Smooth muscle cell of the brain vasculature (primary cell): ENCODE measurements around the gene CLVS2.

Source experiments
- DNase-seq: peaks from one replicate; pipeline ENCODE4 v3.0.0-alpha.2; 2012; ENCODE audit warnings: low read depth, low spot score

The CLVS2 gene, protein sequence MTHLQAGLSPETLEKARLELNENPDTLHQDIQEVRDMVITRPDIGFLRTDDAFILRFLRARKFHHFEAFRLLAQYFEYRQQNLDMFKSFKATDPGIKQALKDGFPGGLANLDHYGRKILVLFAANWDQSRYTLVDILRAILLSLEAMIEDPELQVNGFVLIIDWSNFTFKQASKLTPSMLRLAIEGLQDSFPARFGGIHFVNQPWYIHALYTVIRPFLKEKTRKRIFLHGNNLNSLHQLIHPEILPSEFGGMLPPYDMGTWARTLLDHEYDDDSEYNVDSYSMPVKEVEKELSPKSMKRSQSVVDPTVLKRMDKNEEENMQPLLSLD

DNA sequence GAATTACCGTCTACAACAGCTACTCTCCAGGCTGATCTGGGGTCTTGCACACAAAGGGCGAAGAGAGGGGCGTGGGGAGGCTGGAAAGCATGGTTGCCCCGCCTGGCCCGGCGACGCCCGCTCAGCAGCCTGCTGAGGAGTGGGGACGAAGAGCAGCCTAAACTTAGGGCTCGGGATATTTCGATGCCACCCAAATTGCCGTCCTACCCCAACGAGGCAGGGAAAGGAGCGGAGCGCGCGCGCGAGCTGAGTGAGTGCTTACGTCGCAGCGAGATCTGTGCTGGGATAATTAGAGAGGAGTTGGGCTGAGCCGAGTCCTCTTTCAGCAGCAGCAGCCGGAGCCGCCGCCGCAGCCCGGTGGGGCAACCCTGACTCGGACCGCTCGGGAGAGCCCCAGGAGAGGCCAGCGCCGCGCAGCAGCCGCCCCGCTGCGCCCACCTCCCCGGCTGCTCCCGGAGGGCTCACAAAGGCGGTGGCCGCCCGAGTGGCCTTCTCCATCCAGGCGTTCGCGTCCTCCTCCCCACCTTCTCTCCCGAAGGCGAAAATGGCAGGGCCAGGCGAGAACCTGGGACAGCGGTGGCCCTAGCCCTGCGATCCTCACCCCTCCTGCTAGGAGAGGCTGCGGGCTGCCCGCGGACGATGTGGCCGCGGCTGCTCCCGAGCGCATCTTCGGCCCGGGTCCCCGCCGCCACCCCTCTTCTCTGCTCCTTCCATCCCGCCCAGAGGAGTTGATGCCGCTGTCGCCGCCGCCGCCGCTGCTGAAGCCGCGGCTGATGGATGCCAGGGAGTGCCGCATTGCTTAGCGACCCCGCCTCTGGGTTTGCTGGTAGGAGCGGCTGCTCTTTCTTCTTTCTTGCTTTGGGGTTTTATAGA lies at the start of gene CLVS2:
TSS of gene CLVS2 (plus strand) at position 315 of the 873 bp plus-strand sequence. CDS start 1,543 bp downstream, outside the sequence.
- DNase-seq = peak; percentile 1

DNA sequence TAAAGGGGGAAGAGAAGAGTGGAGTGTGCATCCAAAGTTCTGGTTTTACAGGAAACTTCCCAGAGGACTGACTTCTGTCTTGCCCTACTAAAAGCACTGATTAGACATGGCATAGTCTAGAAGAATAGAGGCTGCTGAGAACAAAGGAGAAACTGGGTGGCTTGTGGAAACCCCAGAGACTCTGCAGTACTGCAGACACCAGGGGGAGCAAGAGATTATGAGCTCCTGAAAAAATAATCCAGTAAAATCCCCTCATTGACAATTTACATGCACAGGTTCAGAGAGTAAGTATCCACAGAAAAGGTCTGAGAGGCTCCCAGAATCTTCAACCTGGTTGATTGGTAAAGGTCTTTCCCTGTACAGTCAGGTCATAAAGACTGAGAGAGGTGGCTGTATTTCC lies 48.7 kb upstream of the CLVS2 start:
- DNase-seq = no peak

DNA sequence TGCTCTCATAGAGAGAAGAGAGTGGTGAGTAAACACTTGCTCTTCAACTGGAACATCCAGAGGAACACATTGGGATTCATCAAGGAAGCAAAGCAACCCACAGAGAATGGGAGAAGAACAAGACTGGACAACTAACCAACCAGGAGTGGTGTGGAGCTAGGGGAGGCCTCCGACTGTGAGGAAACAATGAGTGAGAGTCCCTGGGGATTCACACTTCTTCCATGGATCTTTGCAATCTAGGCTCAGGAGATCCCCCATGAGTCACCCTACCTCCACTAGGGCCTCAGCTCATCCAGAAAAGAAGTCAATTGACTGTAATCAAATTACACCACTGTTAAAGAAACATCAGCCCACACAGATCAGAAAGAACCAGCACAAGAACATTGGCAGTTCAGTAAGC lies 42.3 kb upstream of the CLVS2 start:
- DNase-seq = no peak

DNA sequence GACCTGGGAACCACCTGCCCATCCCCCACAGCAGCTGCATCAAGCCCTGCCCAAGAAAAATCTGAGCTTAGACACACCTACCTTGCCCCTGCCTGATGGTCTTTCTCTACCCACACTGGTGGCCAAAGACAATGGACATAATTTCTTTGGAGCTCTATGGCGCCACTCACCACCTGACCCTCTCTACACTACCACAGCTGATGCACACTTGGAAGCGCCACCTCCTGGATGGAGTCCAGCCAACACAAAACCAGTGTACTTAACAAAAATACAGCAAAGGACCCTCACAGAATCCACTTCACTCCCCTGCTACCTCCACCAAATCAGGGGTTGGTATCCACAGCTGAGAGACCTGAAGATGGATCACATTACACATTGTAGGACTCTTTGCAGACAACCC lies 39.7 kb upstream of the CLVS2 start:
- DNase-seq = no peak

DNA sequence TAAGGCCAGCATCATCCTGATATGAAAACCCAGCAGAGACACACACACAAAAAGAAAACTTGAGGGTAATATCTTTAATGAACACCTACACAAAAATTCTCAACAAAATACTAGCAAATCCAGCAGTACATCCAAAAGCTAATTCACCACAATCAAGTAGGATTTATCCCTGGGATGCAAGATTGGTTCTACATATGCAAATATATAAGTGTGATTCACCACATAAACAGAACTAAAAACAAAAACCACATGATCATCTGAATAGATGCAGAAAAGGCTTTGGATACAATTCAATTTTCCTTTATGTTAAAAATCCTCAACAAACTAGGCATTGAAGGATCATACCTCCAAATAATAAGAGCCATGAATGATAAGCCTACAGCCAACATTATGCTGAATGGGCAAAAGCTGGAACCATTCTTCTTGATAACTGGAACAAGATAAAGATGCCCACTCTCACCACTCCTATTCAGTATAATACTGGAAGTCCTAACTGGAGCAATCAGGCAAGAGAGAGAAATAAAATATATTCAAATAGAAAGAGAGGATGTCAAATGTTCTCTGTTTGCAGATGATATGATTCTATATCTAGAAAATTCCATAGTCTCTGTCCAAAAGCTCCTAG lies 33.9 kb upstream of the CLVS2 start:
- DNase-seq = no peak

DNA sequence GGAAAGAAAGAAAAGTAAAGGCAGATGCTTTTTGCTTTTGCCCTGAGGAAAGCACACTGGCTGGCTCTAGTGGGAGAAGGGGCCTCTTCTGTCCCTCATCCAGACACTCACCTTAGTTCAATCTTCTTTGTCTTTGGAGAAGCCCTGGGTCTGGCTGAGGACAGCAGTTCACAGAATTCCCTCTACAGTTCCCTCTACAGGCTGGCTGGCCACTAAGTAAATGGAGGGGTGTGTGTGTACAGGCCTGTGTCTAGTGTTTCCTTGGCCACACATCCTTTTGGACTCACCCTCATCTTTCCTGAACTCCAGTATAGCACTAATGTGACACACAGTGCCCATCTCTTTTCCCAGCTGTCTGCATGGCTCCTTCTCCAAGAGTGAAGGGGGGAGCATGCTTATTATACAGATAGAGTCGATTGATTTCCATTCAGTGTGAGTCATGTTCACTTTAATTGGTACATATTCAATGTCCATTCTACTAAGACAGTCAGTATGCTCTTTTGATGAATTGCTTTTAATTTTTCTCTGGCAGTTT lies 26.0 kb upstream of the CLVS2 start:
- DNase-seq = no peak

DNA sequence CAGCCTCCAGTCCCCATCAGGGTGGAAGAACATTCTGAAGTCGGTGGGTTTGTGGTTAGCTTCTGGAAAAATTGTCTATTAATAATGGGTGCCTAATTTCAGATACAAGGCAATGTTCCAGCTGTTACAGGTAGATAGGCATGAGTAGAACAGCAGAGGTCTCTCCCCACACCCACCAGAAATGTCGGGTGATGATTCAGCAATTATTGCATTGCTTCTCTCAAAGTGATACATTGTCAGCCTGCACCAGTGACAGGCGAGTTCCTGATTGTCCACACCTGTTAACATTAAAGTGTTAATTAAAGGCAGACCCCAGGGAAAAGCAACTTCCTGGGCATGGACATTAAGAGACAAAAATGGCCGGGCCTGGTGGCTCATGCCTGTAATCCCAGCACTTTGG lies 18.9 kb upstream of the CLVS2 start:
- no peak for DNase-seq

DNA sequence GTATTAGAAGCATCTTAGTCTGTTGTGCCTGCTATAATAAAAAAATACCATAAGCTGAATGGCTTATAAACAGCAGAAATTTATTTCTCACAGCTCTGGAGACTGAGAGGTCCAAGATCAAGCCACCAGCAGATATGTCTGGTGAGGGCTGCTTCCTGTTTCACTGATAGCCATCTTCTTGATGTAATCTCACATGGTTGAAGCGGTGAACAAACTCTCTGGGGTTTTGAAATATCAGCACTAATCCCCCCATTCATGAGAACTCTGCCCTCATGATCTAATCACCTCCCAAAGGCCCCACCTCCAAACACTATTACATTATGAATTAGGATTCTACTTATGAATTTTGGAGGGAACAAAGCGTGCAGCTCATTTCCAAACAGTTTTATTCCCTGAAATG lies 11.6 kb upstream of the CLVS2 start:
- DNase-seq = no peak

DNA sequence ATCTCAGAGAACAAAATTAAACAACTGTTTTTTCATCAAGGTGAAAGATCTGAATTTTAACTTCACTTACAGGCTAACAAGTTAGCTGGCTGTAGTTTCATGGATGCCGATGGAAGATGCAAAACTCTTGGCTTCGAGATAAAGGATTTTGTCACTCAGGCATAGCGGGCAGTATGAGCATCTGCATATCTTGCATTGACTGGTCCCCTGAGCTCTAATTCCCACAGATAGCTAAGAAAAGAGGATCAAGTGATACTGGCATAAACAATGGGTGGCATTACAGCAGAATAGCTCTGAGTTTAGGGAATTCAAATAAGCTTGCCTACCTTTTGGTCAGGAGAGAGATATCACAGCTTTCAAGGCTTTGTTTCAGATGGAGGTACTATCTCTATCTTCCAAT lies 1.8 kb upstream of the CLVS2 start:
- no peak for DNase-seq

DNA sequence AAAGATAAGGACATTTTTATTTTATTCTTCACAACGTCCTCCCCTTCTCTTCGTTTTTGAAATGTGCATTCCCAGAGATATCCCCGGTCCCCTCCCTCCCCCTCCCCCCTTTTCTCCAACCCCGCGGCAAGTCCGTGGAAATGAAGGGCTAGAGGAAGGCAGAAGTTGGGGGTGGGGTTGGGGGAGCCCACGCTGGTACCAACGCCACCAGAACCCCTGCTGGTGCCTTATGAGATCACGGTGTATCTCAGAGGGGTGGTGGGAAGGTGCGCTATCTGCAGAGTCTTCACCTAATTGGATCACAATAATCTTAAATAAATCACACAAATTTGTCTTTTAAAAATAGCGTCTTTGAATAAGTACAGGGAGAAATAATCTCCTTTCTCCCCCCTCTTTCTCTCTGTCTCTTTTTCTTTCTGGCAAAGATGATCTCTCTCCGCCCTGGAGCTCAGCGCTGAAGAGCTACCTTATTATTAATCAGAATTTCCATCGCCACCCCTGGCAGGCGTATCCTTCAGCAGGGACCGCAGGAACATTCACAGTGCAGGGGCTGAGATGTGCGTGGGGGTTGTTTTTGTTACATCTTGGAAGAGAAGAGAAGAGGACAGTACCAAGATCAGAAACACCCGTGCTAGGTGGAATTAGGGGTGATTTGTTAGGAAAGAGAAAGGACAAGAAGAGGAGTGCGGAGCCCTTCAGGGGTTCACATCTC lies 915 bp downstream of the CLVS2 start:
- no peak for DNase-seq

DNA sequence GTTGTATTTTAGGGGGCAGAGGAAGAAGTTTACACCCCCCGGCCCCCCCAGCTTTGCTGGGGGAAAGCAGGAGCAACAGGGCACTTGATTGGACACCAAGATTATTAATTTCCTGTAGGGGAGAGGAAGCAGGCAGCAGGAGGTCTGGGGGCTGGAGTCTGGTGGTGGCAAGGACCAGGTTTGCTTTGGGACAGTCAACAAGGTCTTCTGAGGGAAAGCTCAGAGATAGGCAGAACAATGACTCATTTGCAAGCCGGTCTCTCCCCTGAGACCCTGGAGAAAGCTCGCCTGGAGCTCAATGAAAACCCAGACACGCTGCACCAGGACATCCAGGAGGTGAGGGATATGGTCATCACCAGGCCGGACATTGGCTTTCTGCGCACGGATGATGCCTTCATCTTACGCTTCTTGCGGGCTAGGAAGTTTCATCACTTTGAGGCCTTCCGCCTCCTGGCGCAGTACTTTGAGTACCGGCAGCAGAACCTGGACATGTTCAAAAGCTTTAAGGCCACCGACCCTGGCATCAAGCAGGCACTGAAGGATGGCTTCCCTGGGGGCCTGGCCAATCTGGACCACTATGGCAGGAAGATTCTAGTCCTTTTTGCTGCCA lies 1.6 kb downstream of the CLVS2 start:
- no peak for DNase-seq

DNA sequence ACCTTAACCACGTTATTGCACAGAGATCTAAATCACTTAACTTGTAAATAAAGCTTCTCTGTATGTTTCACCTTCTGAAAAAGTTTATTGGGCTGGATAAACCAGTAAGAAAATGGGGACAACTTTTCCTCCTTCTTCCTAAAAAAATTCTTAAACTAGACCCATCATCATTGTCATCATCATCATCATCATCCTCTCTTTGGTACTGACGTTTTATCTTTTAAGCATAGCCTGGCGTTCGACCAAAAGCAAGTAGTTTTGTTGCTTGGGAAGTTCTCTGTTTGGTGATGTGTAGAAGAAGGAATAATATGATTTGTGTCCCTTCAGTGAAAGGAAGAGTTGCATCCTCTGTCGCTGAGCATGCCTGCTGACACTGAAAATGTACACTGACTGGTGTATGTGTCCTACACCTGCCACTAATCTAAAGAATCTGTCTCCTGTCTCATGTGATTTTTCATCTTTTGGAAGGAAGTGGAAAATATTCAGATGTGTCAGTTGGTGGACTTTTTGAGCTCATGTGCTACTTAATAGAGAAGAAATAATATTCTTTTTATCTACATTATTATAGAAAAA lies 2.5 kb downstream of the CLVS2 start:
- DNase-seq = no peak

DNA sequence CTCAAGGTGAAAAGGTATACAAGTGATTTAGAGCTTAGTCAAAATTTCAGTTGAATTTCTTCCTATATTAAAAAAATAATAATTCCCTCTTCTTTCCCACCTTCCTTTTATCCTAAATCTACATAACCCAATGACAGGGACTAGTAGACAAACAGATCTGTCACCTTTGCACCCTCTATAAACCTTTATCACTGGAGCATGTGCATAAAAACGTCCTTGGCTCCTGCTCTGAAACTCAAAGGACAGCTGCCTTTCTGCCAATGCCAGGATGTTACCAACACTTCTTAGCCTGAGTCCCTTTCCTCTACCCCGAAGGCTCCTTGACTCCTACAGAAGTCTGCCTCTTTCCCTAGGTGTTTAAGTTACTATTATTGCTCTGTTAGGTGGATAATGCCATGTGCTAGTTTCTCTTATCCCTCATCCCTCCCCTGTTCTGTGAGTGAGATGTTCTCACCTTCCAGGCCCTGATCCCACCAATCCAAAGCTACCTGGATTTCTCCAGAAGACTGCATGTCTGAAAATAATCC lies 4.3 kb downstream of the CLVS2 start:
- DNase-seq = no peak

DNA sequence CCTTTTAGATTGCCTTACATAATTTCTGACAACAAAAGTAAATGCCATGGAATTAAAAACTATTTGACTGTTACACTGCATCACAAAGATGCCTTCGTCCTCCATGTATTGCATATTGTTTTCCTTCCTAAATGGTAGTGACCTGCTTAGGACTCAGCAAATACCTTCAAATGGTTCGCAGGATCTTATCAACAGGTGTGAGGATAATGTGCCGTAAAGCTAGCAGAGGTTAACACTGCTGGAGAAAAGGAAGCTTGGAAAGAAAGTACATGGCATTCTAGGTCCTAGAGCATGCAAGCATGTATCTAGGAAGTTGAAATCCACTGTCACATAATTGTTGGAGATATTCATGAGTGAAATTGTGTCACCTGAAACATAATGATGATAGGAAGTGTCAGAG lies 5.5 kb downstream of the CLVS2 start:
- DNase-seq = no peak

DNA sequence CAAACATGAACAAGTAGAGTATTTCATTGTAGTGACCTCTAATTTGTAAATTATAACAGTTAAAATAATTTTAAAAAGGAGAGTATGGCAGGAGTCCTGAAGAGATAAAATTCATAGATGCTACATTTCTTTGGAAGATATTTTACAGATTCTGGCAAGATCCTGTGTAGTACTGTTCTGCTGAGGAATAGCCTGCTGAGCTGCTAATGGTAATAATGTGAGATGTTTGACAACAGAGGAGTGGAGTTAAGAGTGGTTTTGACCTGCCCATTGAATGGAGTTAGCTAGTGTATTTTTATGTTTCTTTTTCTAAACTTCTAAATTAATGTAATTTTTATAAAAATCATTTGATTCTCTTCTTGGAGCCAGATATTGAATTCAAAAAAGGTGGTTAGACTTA lies 11.8 kb downstream of the CLVS2 start:
- no peak for DNase-seq

DNA sequence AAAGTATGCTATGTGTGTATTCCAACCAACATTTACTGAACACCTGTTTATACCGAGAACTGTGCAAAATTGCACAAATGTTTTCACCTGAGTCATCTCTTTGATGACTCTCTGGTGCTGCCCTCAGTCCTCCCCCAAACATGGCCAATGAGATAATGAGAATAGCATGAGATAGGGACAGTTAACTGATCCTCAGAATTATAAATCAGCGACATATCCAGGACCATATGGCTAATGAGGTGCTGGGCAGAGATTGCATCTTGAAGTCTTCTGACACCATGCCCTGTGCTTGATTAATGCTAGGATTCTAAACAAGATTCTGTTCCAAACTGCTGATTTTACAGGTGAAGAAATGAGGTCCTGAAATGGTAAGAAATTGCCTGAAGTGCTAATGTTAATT lies 13.0 kb downstream of the CLVS2 start:
- DNase-seq = no peak

DNA sequence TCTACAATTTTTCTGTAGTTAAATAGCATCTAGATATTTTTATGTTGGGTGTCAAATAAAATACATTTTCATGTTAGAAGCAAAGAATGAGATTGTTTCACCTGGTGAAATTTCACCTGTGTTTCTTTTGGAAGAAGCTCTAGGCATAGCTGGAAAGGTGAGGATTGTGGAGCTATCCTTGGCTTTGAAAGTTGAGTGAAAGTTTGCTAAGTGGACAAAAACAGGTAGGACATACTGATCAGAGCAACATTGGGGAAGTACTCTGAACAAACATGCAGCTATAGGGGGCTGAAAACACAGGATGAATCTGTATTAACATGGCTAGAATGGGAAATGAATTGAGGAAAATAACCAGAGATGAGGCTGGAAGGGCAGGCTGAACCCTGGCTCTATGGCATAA lies 18.8 kb downstream of the CLVS2 start:
- DNase-seq = no peak

DNA sequence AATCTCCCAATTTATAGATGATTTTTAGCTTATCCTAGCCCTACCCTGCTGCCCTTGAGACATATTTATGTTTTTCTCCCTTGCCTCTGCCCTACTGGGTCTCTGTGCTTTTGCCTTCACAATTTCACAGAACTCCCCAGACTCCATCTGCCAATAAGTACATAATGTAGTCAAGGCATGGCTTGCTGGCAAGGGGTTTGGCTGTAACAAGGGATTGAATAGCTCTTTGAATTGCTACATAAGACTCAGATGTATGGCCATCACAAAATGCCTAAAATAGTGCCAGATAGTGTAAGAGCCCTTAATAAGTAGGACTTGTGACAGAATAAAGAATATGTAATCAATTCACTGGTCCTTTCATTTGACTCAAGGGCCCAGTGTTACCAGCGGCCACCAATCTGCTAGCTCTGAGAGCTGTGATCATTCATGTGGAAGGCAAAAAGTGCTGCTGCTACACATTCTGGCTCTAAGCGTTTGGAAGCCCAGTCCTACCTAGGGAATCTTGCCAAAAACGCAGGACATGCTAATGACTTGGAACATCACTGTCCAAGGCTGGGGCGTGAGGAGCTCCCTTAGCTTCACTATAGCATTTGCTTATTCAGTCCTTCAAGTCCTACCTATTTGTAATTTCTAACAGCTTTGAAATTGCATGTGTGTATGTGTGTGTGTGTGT lies 20.5 kb downstream of the CLVS2 start:
- no peak for DNase-seq

DNA sequence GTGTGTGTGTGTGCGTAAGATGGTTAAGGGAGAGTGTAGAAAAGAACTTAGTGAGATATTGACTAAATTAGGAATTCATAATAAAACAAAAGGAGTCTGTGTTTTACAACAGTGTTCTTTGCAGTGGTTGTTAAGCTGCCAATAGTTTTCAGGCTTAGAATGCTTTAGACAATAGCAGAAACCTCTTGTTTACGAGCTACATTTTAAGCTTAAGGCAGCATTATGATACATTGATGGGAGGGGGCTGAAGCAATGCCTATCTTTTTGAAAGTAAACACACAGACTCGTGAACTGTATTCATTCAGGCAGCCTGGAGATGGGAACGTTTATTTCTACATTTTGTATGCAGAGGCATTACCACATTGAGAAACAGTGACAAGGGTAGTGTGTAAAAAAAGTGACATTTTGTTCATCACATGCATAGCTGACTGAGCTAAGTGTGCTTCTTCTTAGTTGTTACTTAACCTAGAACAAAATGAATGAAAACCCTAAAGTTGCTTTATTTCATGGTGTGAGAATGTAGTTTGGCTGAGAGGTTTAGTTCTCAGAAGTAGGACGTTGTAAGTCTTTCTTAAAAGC lies 21.2 kb downstream of the CLVS2 start:
- DNase-seq = no peak

DNA sequence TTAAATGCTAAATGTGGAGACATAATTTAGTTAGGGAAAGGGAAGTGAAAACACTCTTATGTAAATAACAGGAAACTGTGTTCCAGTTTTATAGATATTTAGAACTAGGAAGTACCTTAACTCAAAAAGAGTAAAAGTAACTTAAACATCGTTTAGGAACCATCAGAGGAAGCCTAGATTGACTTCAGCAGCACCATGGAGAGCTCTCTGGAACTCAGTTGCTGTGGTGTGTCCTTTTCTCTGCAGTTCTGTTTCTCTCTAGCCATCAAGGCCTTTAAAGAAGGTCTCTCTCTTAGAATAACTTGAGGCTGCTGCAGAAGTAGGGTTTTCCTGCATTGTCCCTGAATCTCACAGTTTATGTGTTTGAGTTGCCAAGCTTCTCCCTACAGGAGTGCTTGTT lies 26.9 kb downstream of the CLVS2 start:
- DNase-seq = no peak
